ENCODE results near the gene TAOK1.

Gene TAOK1

GRCh38 chr17:29586676-29587469, 196.7 kb downstream of the TAOK1 start:
- DNase-seq = no peak

DNA sequence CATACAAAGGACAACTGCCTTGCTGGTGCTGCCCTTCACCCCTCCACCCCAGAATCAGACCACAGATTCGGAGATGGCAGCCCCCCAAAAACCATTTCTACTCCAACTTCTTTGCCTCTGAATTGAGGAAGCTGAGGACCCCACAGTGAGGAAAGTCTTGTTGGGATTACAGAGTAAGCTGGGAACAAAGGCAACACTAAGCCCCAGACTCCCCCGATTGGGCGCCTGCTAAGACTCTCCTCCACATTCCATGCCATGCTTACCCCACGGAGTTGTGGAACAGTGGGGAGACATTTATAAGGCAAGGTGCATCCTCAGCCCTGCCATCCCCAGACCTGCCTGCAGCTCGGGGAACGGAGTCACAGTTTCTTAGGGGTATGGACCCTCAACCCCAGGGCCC, 197.4 kb downstream of the TAOK1 start:
- DNase-seq = no peak

DNA sequence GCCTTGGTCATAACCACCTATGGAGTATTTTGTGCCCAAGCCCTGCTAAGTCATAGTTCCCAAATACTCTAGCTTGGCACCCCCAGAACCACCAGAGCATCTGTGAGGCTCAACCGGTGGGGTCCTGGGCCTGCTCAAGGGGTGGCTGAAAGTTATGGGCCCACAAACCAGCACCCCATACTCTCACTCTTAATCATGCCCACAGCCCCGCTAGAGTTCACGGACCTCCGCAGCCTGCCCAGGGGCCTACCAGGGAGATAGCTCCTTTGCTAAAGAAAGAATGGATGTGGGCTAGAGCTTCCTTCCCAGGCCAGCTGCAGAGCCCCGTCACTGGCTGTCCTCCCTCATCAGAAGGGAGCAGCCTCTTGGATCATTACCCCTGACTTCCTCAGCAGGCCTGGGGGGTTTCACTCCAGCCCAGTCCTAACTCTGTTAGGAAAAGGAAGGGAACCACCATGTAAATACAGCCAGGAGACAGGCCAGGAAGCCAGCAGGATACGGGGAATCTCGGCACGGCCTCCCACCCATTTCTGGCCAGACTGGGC, 197.9 kb downstream of the TAOK1 start:
- no peak for DNase-seq

GRCh38 chr17:29588562-29589411, 198.6 kb downstream of the TAOK1 start:
- peak; percentile 48 for DNase-seq

DNA sequence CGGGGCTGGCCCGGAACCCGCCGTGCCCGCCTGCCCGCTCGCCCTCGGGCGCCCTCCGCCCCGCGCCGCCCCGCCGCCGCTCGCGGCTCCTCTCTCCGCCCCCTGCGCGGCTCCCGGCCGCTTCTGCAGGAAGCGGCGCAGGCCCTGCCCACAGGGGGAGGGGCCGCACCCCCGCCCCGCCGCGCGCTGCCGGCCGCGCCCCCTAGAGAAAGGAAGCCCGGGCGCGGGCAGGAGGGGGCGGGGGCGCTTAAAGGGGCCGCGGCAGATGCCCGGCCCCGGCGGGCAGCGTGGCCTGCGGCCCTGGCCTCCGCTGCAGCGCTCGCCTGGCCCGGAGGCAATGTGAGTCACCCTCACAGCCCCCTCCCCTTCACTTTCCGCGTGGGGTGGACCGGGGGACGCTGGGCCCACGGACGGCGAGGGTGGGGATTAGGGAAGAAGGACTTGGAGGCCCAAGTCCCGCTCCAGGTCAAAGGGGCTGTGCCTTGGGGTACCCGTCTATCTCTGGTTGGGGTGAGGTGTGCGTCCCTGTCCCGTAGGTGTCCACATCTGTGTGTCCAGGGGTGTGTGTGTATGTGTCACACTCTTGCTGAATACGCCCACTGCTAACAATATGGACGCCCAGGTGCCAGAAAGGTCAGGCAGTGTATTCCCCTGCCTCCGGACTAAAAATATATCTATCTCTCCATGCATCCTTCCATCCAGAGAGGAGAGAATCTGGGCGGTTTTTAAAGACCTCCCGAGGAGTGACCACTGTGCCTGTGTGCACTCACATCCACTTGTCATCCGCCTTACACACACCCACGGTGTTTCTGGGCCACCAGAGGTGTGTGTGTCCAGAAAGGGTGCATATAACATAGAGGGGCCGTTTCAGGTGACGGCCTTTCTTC, 199.6 kb downstream of the TAOK1 start, which contains the start of gene GIT1:
TSS of gene GIT1 (minus strand) at position 125 of the 887 bp plus-strand sequence. CDS start 270 bp downstream, outside the sequence.
- peak; percentile 87 for DNase-seq

- DNase-seq = no peak
Observed at GRCh38 chr17:29590411-29591145, 200.4 kb downstream of the TAOK1 start.

DNA sequence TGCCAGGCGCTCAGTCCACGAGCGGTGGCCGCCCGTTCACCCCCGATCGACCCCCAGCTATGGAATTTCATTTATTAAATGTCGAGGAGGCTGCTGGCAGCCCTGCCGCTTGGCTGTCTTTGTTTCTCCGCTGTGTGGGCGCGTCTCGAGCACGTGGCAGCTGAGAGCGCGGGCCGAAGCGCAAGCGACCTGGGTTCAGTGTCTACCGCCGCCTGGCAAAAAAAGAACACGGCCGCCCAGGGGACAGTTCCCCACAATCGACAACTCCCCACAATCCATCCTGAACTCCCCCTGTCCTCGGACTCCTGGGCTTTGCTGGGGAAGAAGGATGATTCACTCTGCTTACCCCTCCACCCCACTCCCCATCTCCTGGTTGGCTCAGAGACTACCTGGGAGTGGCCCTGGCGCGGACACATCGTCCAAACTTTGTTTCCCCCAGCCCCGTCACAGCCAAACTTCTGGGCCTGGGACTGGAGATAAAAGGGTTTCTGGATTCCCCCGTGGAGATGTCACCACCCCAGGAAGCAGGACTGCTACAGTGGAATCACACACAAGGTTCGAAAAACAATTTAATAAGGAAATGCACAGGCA, 201.1 kb downstream of the TAOK1 start:
- DNase-seq = peak; percentile 81

- peak; percentile 96 for DNase-seq
Observed at GRCh38 chr17:29591737-29592608, 201.8 kb downstream of the TAOK1 start.

DNA sequence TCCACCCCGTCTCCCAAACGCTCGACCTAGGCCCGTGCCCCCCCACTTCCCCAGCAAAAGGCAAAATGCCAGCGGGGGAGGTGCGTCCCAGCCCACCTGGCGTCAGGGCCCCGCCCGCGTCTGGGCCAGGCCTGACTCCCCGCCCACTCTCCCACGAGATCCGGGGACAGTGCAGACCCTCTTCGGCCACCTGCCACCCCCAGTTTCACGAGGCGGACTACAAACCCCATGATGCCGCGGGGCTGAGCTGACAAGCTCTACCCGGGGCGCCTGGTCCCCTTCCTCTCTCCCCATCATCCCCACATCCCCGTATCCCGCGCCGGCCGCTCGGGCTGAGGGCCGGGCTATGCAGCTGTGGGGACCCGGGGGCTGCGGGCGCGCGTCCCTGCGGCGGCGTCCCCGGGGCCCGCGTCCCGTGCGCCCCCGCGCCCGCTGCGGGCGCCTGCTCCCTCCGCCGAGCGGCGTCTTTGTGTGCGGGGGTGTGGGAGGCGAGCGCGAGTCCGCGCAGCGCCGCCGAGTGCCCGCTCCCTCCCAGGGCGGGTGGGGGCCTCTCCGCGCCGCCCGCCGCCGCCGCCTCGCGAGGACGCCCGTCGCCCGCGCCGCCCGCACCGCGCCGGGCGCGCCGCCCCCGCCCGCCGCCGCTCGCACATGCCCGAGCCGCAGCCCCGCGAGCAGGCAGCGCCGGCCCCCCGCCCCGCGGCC, 202.8 kb downstream of the TAOK1 start, which contains the start of gene ANKRD13B:
TSS of gene ANKRD13B (plus strand) at position 283 of the 702 bp plus-strand sequence. CDS start 490 bp downstream, outside the sequence.
- DNase-seq = no peak

DNA sequence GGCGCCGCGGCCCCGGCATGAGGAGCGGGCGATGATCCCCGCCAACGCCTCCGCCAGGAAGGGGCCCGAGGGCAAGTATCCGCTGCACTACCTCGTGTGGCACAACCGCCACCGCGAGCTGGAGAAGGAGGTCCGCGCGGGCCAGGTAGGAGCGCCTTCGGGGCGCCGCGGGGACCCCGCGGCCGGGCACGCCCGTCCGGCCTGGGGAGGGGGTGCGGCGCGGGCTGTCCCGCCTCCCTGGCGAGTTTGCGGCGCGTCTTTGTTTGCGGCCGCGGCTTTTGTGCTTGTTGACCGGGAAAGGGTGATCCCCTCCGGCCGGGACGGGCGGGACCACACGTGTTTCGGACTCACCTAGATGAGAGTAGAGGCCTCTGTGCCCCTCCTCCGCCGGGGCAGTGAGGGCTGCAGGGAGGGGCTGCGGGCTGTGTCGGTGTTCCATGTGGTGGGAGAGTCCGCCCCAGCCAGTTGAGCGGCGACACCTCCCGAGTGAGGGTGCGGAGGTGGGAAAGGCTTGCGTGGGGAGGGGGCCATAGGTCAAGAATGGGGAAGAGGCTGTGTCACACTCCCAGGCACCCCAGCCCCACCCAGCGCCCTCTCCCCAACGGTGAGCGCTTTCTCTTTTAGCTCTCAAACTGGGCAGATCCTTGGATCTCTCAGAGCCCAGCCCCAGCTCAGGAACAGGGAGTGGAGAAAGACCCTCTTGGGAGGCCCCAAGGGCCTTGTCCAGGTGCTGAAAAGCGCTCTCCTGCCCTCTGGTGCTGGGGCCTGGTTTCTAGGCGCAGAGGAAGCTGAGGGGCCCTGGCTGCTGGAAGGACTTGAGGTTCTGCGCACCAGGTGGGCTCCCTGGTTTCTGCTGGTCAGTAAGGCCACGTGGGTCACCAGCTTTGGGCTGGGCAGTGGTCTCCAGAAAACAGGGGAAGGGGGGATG, 203.7 kb downstream of the TAOK1 start:
- no peak for DNase-seq

DNA sequence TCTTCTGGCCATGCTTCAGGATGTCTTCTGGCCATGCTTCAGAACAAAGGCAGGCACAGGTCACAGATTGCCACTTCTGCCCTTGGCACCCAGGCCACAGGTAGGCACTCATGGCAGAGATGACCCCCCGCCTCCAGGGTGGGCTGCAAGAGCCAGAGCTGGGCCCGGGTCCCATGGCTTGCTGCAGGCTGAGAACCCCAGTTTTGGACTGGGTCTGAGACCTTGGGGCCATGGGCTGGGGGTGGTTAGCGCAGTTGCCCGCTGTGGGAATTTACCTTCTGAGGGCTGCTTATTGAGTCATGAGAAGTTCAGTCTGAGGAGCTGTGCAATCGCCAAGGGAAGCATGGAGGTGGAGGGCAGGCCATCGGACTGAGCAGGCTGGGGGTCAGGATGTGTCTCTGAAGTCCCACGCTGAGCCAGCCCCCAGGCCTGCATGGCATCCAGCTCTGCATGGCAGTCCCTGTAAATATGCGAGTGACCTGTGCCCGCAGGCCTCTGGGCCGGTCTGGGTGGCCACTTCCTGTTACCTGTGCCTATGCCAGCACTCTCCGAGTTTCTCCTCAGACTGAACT, 204.4 kb downstream of the TAOK1 start:
- DNase-seq = no peak

DNA sequence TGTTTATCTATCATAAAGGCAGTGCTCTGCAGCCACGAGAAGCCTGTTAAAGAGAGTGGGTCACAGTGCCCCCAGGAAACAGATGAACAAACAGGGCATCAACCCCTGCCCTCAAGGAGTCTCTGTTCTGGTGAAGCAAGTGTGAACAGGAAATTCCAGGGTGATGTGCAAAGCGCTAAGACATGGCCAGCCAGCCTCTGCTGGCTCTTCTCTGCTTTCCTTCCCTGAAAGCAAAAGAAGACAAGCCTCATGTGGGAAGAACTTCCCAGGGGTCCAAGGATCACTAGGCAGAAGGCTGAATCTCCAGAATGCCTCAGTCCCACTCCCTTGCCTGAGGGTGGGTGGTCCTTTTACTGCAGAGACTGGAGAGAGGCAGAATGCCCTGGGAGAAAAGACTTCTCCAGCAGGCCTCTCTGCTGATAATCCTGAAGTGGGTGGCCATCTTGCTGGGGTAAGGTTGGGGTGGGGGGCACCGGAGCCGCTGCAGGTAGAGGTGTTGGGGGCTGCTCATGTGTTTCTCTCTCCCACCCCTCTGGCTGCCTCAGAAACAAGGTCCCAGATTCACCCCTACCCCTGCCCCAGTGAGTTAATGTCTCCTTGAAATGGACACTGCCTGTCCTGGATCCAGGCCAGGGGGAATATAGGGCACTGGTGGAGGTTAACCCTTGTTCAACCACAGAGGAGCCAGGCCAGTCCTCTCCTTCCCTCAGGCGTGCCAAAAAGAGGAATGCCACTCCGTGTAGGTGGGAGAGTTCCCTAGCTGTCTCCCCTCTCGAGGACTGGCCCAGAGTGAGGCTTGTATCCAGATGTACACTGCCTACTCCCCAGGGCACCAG, 205.2 kb downstream of the TAOK1 start:
- no peak for DNase-seq

GRCh38 chr17:29595943-29596774, 206.0 kb downstream of the TAOK1 start:
- no peak for DNase-seq

DNA sequence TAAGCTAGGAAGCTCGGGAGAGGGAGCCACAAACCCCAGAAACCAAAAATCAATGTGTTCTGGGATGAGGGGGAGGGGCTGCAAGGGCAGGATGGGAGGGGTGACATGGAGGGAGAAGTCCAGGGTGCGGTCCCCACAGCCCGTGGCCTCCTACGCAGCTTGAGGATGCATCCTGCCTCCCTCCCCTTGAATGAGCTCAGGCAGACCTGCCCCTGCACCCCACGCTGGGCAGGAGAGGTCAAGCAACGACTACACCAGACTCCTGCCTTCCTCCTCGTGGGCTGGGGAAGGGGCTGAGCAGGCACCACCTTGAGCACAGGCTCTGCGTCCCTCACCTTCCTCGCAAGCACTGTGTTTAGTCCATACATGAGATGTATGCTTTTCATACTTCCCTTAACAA, 206.6 kb downstream of the TAOK1 start:
- DNase-seq = no peak

GRCh38 chr17:29597361-29598172, 207.4 kb downstream of the TAOK1 start:
- no peak for DNase-seq

Data from right forelimb (tissue), 1 donor.